GM12878 (cell line): Measurements from ENCODE around the gene SYNDIG1. TPM values are rescaled to one million over a fixed set of nuclear protein-coding genes. Genes with fewer than 3 reads are reported as not detected.

Experiments
- ATAC-seq: fragments of 200-7000 bp; cut with Tn5 transposase; 3 replicates; pipeline ENCODE4 v1.9.1; 2020; ENCODE audit warnings: mild to moderate bottlenecking, moderate library complexity
- BruUV-seq: library from RNA; stranded (reverse); fragments of 400-500 nt; replicated peaks from 2 replicates; lab custom pipeline; 2021; lab: Mats Ljungman, UMichigan
- CTCF ChIA-PET: fragments of 300-600 bp; sonication (Branson Sonifier 250); formaldehyde crosslinking; extraction: SDS; loops from one replicate; lab custom pipeline; 2021; ENCODE audit warnings: inconsistent platforms; lab: Yijun Ruan, JAX
- POLR2A ChIA-PET: fragments of 350-600 bp; formaldehyde crosslinking; extraction: SDS; loops from one replicate; lab custom pipeline; 2021; ENCODE audit warnings: inconsistent platforms; lab: Charles Lee
- RAD21 ChIA-PET: fragments of 300-600 bp; sonication (Branson Sonifier 250); formaldehyde crosslinking; loops from one replicate; lab custom pipeline; 2023; ENCODE audit warnings: antibody characterized with exemption; ENCODE audit not compliant: unreplicated experiment; lab: Charles Lee
- SMC1A ChIA-PET: fragments of 300-600 bp; sonication (Branson Sonifier 250); formaldehyde crosslinking; loops from one replicate; lab custom pipeline; 2023; ENCODE audit not compliant: unreplicated experiment, uncharacterized antibody; lab: Charles Lee
- DNase-seq: peaks from one replicate; pipeline ENCODE4 v3.0.0-alpha.2; 2011; ENCODE audit warnings: low read depth, low spot score
- FAIRE-seq: peaks from 3 replicates; lab custom pipeline; 2011; peaks lifted over from hg19 to GRCh38; lab: Jason Lieb, UNC
- H2AFZ ChIP-seq: 2 replicates; pipeline ENCODE4 v1.6.0; 2011; ENCODE audit warnings: low read depth, low read length, control low read depth; ENCODE audit not compliant: control insufficient read depth
- H3K27ac ChIP-seq: 2 replicates; pipeline ENCODE4 v1.5.1; 2011; ENCODE audit warnings: control low read depth; ENCODE audit not compliant: control insufficient read depth, insufficient read depth
- H3K27me3 ChIP-seq, 2 experiments: replicated peaks in 1 of 2; 2 replicates each; pipeline versions ENCODE4 v1.6.0 to v1.6.1; 2011; ENCODE audit warnings: low read length in 1 of 2; ENCODE audit not compliant: control insufficient read depth in 2 of 2, insufficient read depth in 2 of 2
- H3K36me3 ChIP-seq, 2 experiments: 2 replicates each; pipeline ENCODE4 v1.5.1; 2011; ENCODE audit warnings: low read length in 1 of 2; ENCODE audit not compliant: control insufficient read depth in 2 of 2, insufficient read depth in 2 of 2
- H3K4me1 ChIP-seq: 2 replicates; pipeline ENCODE4 v1.6.1; 2011; ENCODE audit warnings: mild to moderate bottlenecking, low read length, moderate library complexity, mixed read lengths; ENCODE audit not compliant: control insufficient read depth, insufficient read depth
- H3K4me2 ChIP-seq: 2 replicates; pipeline ENCODE4 v1.6.0; 2011; ENCODE audit warnings: control low read depth; ENCODE audit not compliant: control insufficient read depth, insufficient read depth
- H3K4me3 ChIP-seq: fragments of 200-600 bp; sonication (generic); 2 replicates; pipeline ENCODE4 v1.5.1; 2016
- H3K79me2 ChIP-seq: 2 replicates; pipeline ENCODE4 v1.6.0; 2011; ENCODE audit warnings: low read length; ENCODE audit not compliant: control insufficient read depth, insufficient read depth
- H3K9ac ChIP-seq: 2 replicates; pipeline ENCODE4 v1.8.0; 2011; ENCODE audit warnings: low read length, control low read depth, mixed read lengths; ENCODE audit not compliant: control insufficient read depth, insufficient read depth
- H3K9me3 ChIP-seq: replicated peaks from 3 replicates; pipeline ENCODE4 v1.5.1; 2011; ENCODE audit warnings: mild to moderate bottlenecking, low read length; ENCODE audit not compliant: control insufficient read depth, insufficient read depth
- H4K20me1 ChIP-seq: 2 replicates; pipeline ENCODE4 v1.6.0; 2011; ENCODE audit not compliant: control insufficient read depth, insufficient read depth
- BACH1 ChIP-seq: fragments of 450-650 bp; IDR thresholded peaks from 2 replicates; pipeline ENCODE4 v1.6.1; 2017; ENCODE audit warnings: mild to moderate bottlenecking, borderline replicate concordance
- CBFB ChIP-seq: IDR thresholded peaks from 2 replicates; pipeline ENCODE4 v1.6.1; 2016; ENCODE audit warnings: antibody characterized with exemption, low read depth
- CBX3 ChIP-seq: fragments of 200-600 bp; sonication (generic); IDR thresholded peaks from 2 replicates; pipeline ENCODE4 v1.6.1; 2016; ENCODE audit warnings: low read depth, borderline replicate concordance
- CHD2 ChIP-seq: IDR thresholded peaks from 2 replicates; pipeline ENCODE4 v1.6.1; 2011; ENCODE audit warnings: low read depth, low read length, improper control_type of control experiment, borderline replicate concordance
- EP300 ChIP-seq, 2 experiments: fragments of 150-350 bp in 1 of 2; IDR thresholded peaks; 2 replicates each; pipeline ENCODE4 v1.6.1; 2011 to 2012; ENCODE audit warnings: low read depth in 2 of 2, low read length in 2 of 2, borderline replicate concordance in 1 of 2, improper control_type of control experiment in 1 of 2, inconsistent platforms in 1 of 2; ENCODE audit not compliant: control insufficient read depth in 1 of 2
- ESRRA ChIP-seq: IDR thresholded peaks from 2 replicates; pipeline ENCODE4 v1.6.1; 2012; ENCODE audit warnings: mild to moderate bottlenecking, low read length, improper control_type of control experiment
- EZH2 ChIP-seq: IDR thresholded peaks from 2 replicates; pipeline ENCODE4 v1.6.1; 2012; ENCODE audit warnings: low read depth, mild to moderate bottlenecking, control low read depth, inconsistent platforms, low read length, borderline replicate concordance; ENCODE audit not compliant: control insufficient read depth
- HDAC2 ChIP-seq: fragments of 200-600 bp; sonication (generic); IDR thresholded peaks from 2 replicates; pipeline ENCODE4 v1.6.1; 2017
- NFYA ChIP-seq: IDR thresholded peaks from 2 replicates; pipeline ENCODE4 v1.6.1; 2011; ENCODE audit warnings: low read depth, mild to moderate bottlenecking, low read length, improper control_type of control experiment, borderline replicate concordance
- NRF1 ChIP-seq: conservative IDR thresholded peaks from 2 replicates; pipeline ENCODE4 v1.6.1; 2011; ENCODE audit warnings: mild to moderate bottlenecking, low read depth, low read length, improper control_type of control experiment
- SMAD1 ChIP-seq: fragments of 450-650 bp; IDR thresholded peaks from 2 replicates; pipeline ENCODE4 v1.6.1; 2018; ENCODE audit warnings: mild to moderate bottlenecking, low read depth; ENCODE audit not compliant: partially characterized antibody
- WGBS: methylation state at CpG from one replicate; pipeline ENCODE4 v1.1.6; 2016; ENCODE audit warnings: low lambda C conversion rate; ENCODE audit not compliant: insufficient replicate concordance, insufficient coverage; ENCODE audit errors: missing lambda C conversion rate; 5-methylcytosine and 5-hydroxymethylcytosine counted together
- in situ Hi-C: fragments of 300-500 bp; cut with MboI; formaldehyde crosslinking; loops from 9 replicates; pipeline ENCODE4 v1.14.3; 2018; ENCODE audit warnings: mixed read lengths
- intact Hi-C: fragments of 100-400 bp; cut with micrococcal nuclease; formaldehyde crosslinking; loops from one replicate; pipeline ENCODE4 v1.14.2; 2022; ENCODE audit not compliant: unreplicated experiment
- polyA plus RNA-seq, 11 experiments: library from polyadenylated mRNA; depleted of rRNA in 4 of 11; unstranded in 6 of 11; stranded (reverse) in 5 of 11; fragments of >200 nt; fragmentation: Nextera tagmentation in 4 of 11; fragmentation: Illumina TruSeq in 1 of 11; extraction: Ambion mirVana in 4 of 11; extraction: Trizol in 1 of 11; gene quantifications; 1 replicate in 1 of 11; 2 replicates in 10 of 11; pipeline versions ENCODE4 v1.2.1 to v1.2.3, GENCODE V29; 2011 to 2016; ENCODE audit warnings: inconsistent platforms in 2 of 11, missing spikeins in 2 of 11, low read depth in 1 of 11
- total RNA-seq, 4 experiments: library from RNA; depleted of rRNA in 3 of 4; stranded (reverse); fragments of >200 nt in 3 of 4; fragmentation: Illumina TruSeq in 1 of 4; extraction: Trizol in 1 of 4; gene quantifications; 2 replicates each; pipeline versions ENCODE4 v1.2.1 to v1.2.3, GENCODE V29; 2013 to 2021
- TF ChIP-seq, protein P1 (sequence below): fragments of 450-650 bp; IDR thresholded peaks from 2 replicates; pipeline ENCODE4 v1.6.1; 2017; ENCODE audit warnings: antibody characterized with exemption, mild to moderate bottlenecking, moderate library complexity
- TF ChIP-seq, protein P2 (sequence below): IDR thresholded peaks from 2 replicates; pipeline ENCODE4 v1.6.1; 2011; ENCODE audit warnings: mild to moderate bottlenecking, low read depth, low read length, moderate library complexity; ENCODE audit not compliant: insufficient replicate concordance

Gene SYNDIG1
- total and polyA plus RNA-seq, 10 of the 15 experiments (the other 5 are each of a cell fraction or from before 2014, with no cell fraction given) = not detected

DNA sequence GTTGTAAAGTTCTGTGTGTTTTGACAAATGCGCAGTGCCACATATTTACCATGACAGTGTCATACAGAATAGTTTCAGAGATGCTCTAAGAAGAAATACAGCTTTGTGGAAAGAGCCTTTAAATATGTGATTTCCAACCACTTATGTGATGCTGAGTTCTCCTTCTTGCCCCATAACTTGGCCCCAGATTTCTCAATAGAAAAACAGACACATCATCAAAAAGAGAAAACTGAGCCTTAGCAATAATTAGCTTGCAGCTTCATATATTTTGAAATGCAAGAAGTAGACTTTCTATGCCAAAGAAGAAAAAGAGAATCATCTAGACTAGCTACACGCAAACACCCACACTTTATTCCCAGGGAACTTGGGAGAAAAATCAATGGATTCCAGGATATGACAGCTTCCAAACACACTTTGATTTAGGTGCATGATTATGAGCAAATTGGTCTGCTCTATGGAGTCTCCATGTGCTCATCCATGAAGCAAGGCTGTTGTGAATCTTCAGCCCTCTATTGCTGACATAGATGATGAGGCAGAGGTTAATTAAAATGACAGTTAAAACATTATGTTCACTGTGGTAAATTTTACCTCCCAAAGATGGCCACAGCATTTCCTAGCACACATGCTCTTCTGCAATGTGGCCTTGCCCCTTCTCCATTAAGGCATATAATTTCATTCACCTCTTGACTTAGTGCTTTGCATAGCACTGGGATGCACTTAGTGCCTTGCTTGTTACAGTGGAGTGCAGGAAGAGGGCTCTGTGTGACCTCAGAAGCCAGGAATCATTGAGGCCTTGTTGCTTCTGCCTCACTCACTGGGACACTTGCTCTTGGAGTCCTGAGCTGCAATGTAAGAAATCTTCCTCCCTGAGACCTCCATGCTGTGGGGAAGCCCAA lies 174.6 kb downstream of the SYNDIG1 start:
- Histone ChIP-seq H3K79me2 (no peaks in the 10 kb centered on the region), H3K27ac (no peak overlapping the region), H3K4me3 (no peak overlapping the region), H3K27me3 (peaks cover 2 to 4% of the 10 kb centered on the region in 2 experiments; a peak in 2 of 4 replicates), H4K20me1 (no peaks in the 10 kb centered on the region), H3K9me3 (no peaks in the 10 kb centered on the region), H3K9ac (no peak overlapping the region), H3K4me1 (no peaks in the 10 kb centered on the region; the same call in 1 of the 2 replicates), H2AFZ (no peak overlapping the region), H3K4me2 (no peak overlapping the region), H3K36me3 (no peaks in the 10 kb centered on the region)
- no peak for ATAC-seq
- ChIA-PET RAD21 (no interaction called here), POLR2A (no interaction called here), CTCF (no interaction called here), SMC1A (no interaction called here)
- WGBS = 50% methylated on average over 2 of the region's 2 CpGs
- TF ChIP-seq CHD2 (no peak), ESRRA (no peak), HDAC2 (no peak), SMAD1 (no peak), EZH2 (no peak), EP300 (IDR thresholded peaks at IDR 0.05; ENCODE audit: borderline replicate concordance in 1 of 2, control insufficient read depth in 1 of 2, low read depth in 2 of 2, low read length in 2 of 2) (no peak)
- BruUV-seq = no TSS peak
- no peak for FAIRE-seq
- intact Hi-C loops (no loop called here), in situ Hi-C loops (no loop called here)
- DNase-seq = no peak

DNA sequence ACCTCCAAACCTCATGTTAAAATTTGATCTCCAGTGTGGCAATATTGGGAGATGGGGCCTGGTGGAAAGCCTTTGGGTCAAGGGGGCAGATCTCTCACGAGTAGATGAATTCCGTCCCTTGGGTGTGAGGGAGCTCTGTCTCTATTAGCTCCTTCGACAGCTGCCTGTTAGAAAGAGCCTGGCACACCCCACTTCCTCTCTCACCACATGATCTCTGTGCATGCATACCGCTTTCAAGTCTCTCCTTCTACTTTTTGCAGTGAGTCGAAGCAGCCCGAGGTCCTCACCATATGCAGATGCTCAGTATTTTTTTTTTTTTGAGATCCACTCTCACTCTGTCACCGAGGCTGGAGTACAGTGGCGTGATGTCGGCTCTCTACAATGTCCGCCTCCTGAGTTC lies 176.9 kb downstream of the SYNDIG1 start:
- intact Hi-C loops = no loop called here
- in situ Hi-C loops = no loop called here
- no peak overlapping the region for H3K9ac ChIP-seq
- ChIA-PET POLR2A (no interaction called here), CTCF (no interaction called here), RAD21 (no interaction called here), SMC1A (no interaction called here)
- no peaks in the 10 kb centered on the region for H3K79me2 ChIP-seq
- WGBS = 28% methylated on average over 10 of the region's 10 CpGs
- H3K27ac ChIP-seq = no peak overlapping the region
- no peak overlapping the region for H2AFZ ChIP-seq
- BruUV-seq = no TSS peak
- no peaks in the 10 kb centered on the region; the same call in 1 of the 2 replicates for H3K4me1 ChIP-seq
- peaks cover 2 to 4% of the 10 kb centered on the region in 2 experiments; a peak in 2 of 4 replicates for H3K27me3 ChIP-seq
- DNase-seq (no peak), FAIRE-seq (no peak), ATAC-seq (no peak)
- no peaks in the 10 kb centered on the region for H3K9me3 ChIP-seq
- no peaks in the 10 kb centered on the region for H4K20me1 ChIP-seq
- no peaks in the 10 kb centered on the region for H3K36me3 ChIP-seq
- H3K4me2 ChIP-seq = no peak overlapping the region
- H3K4me3 ChIP-seq = no peak overlapping the region
- TF ChIP-seq CBX3 (no peak), NRF1 (no peak), CBFB (no peak), BACH1 (no peak), NFYA (no peak)
- TF ChIP-seq, protein P1, sequence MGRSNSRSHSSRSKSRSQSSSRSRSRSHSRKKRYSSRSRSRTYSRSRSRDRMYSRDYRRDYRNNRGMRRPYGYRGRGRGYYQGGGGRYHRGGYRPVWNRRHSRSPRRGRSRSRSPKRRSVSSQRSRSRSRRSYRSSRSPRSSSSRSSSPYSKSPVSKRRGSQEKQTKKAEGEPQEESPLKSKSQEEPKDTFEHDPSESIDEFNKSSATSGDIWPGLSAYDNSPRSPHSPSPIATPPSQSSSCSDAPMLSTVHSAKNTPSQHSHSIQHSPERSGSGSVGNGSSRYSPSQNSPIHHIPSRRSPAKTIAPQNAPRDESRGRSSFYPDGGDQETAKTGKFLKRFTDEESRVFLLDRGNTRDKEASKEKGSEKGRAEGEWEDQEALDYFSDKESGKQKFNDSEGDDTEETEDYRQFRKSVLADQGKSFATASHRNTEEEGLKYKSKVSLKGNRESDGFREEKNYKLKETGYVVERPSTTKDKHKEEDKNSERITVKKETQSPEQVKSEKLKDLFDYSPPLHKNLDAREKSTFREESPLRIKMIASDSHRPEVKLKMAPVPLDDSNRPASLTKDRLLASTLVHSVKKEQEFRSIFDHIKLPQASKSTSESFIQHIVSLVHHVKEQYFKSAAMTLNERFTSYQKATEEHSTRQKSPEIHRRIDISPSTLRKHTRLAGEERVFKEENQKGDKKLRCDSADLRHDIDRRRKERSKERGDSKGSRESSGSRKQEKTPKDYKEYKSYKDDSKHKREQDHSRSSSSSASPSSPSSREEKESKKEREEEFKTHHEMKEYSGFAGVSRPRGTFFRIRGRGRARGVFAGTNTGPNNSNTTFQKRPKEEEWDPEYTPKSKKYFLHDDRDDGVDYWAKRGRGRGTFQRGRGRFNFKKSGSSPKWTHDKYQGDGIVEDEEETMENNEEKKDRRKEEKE = no peak
- TF ChIP-seq, protein P2, sequence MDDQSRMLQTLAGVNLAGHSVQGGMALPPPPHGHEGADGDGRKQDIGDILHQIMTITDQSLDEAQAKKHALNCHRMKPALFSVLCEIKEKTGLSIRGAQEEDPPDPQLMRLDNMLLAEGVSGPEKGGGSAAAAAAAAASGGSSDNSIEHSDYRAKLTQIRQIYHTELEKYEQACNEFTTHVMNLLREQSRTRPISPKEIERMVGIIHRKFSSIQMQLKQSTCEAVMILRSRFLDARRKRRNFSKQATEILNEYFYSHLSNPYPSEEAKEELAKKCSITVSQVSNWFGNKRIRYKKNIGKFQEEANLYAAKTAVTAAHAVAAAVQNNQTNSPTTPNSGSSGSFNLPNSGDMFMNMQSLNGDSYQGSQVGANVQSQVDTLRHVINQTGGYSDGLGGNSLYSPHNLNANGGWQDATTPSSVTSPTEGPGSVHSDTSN = no peak
